Astrocyte of the spinal cord (primary cell): ENCODE measurements around the gene CAVIN3.

Experiments
- DNase-seq: peaks from one replicate; pipeline ENCODE4 v3.0.0; 2011; ENCODE audit warnings: low read depth, low spot score
- H3K4me3 ChIP-seq: 2 replicates; pipeline ENCODE4 v1.5.1; 2011; ENCODE audit warnings: low read depth, mild to moderate bottlenecking, low read length, moderate library complexity
- CTCF ChIP-seq: IDR thresholded peaks from 2 replicates; pipeline ENCODE4 v1.5.1; 2012; ENCODE audit warnings: low read depth, mild to moderate bottlenecking, low read length, inconsistent platforms
- in situ Hi-C: cut with HindIII; loops from 2 replicates; pipeline ENCODE4 v1.10.0; 2017; ENCODE audit warnings: low sequenced_read_pairs

Gene CAVIN3

GRCh38 chr11:6345366-6345765, 25.1 kb upstream of the CAVIN3 start:
- DNase-seq = no peak
- in situ Hi-C loops = no loop called here
- H3K4me3 ChIP-seq = no peak overlapping the region
- TF ChIP-seq CTCF = no peak

- no peak for TF ChIP-seq CTCF
- in situ Hi-C loops = no loop called here
These were observed 16.0 kb upstream of the CAVIN3 start for GRCh38 chr11:6336293-6336692.

GRCh38 chr11:6334806-6335205, 14.5 kb upstream of the CAVIN3 start:
- in situ Hi-C loops = no loop called here
- no peak overlapping the region for H3K4me3 ChIP-seq
- TF ChIP-seq CTCF = no peak
- no peak for DNase-seq

More at GRCh38 chr11:6336293-6336692, 16.0 kb upstream of the CAVIN3 start:
- DNase-seq = no peak
- no peak overlapping the region for H3K4me3 ChIP-seq

- H3K4me3 ChIP-seq = no peak overlapping the region
- no peak for TF ChIP-seq CTCF
- DNase-seq = no peak
- in situ Hi-C loops = no loop called here
These were observed 12.8 kb upstream of the CAVIN3 start for GRCh38 chr11:6333095-6333494.

- no peak for DNase-seq
- no peak for TF ChIP-seq CTCF
- no peak overlapping the region for H3K4me3 ChIP-seq
- in situ Hi-C loops = no loop called here
These were observed 11.8 kb upstream of the CAVIN3 start for GRCh38 chr11:6332066-6332465.

- no peak for DNase-seq
- in situ Hi-C loops = no loop called here
- no peak overlapping the region for H3K4me3 ChIP-seq
- no peak for TF ChIP-seq CTCF
These were observed 8.0 kb upstream of the CAVIN3 start for GRCh38 chr11:6328321-6328720.

- no peak overlapping the region for H3K4me3 ChIP-seq
- no peak for TF ChIP-seq CTCF
- in situ Hi-C loops = no loop called here
- DNase-seq = no peak
These were observed 7.5 kb upstream of the CAVIN3 start for GRCh38 chr11:6327806-6328205.
